Loucy (cell line): ENCODE measurements around the gene TGM3.

Experiments
- CTCF ChIP-seq: fragments of 200-600 bp; sonication (generic); conservative IDR thresholded peaks from 2 replicates; pipeline ENCODE4 v1.5.1; 2014; ENCODE audit warnings: mild to moderate bottlenecking, antibody characterized with exemption, low read length
- EZH2phosphoT487 ChIP-seq: fragments of 200-600 bp; IDR thresholded peaks from 2 replicates; pipeline ENCODE4 v1.6.1; 2018; ENCODE audit warnings: antibody characterized with exemption, mild to moderate bottlenecking, moderate library complexity, borderline replicate concordance

GRCh38 chr20:2374346-2375125 lies 78.7 kb downstream of the TGM3 start:
- TF ChIP-seq CTCF (no peak), EZH2phosphoT487 (no peak)
